ENCODE results near the gene HOXB3.

Gene HOXB3

GRCh38 chr17:48623583-48623982 lies 33.5 kb upstream of the HOXB3 start:
- H3K4me2 ChIP-seq (ENCODE audit: insufficient read depth, low read length) = no peak overlapping the region
- H3K4me1 ChIP-seq (ENCODE audit: insufficient read depth, low read length) = no peaks in the 10 kb centered on the region
- peaks cover 48% of the 10 kb centered on the region for H3K27me3 ChIP-seq (ENCODE audit: insufficient read depth, low read length, poor library complexity)
- H2AFZ ChIP-seq (ENCODE audit: low read depth, low read length) = no peak overlapping the region
- H3K36me3 ChIP-seq (ENCODE audit: insufficient read depth, low read length) = no peaks in the 10 kb centered on the region
- no peaks in the 10 kb centered on the region; the same call in 1 of the 2 replicates for H4K20me1 ChIP-seq (ENCODE audit: insufficient read depth, low read length)
- H3K4me3 ChIP-seq (ENCODE audit: low read depth in 1 of 2, low read length in 2 of 2) = no peak overlapping the region
- no peak overlapping the region for H3K27ac ChIP-seq (ENCODE audit: low read length)
- TF ChIP-seq CTCF (IDR thresholded peaks at IDR 0.05; ENCODE audit: borderline replicate concordance, extremely low read depth, low read length, poor library complexity, severe bottlenecking) (no peak), EZH2 (IDR thresholded peaks at IDR 0.05; ENCODE audit: borderline replicate concordance, low read depth, low read length, severe bottlenecking) (no peak)
- H3K79me2 ChIP-seq (ENCODE audit: insufficient read depth, low read length) = no peaks in the 10 kb centered on the region
- ATAC-seq (ENCODE audit: insufficient read depth, low read depth) (no peak), DNase-seq (no peak)
- H3K9me3 ChIP-seq (ENCODE audit: insufficient read depth, low read length, severe bottlenecking) = no peaks in the 10 kb centered on the region
- no peak overlapping the region for H3K9ac ChIP-seq (ENCODE audit: low read depth, low read length)

GRCh38 chr17:48622857-48623256 lies 32.8 kb upstream of the HOXB3 start:
- Histone ChIP-seq H3K36me3 (ENCODE audit: insufficient read depth, low read length) (no peaks in the 10 kb centered on the region), H3K4me1 (ENCODE audit: insufficient read depth, low read length) (no peaks in the 10 kb centered on the region), H3K79me2 (ENCODE audit: insufficient read depth, low read length) (no peaks in the 10 kb centered on the region), H3K9ac (ENCODE audit: low read depth, low read length) (no peak overlapping the region), H3K9me3 (ENCODE audit: insufficient read depth, low read length, severe bottlenecking) (no peaks in the 10 kb centered on the region), H3K4me2 (ENCODE audit: insufficient read depth, low read length) (no peak overlapping the region), H2AFZ (ENCODE audit: low read depth, low read length) (no peak overlapping the region), H3K27ac (ENCODE audit: low read length) (no peak overlapping the region), H4K20me1 (ENCODE audit: insufficient read depth, low read length) (peaks cover 3% of the 10 kb centered on the region; the same call in 1 of the 2 replicates), H3K4me3 (ENCODE audit: low read depth in 1 of 2, low read length in 2 of 2) (no peak overlapping the region), H3K27me3 (ENCODE audit: insufficient read depth, low read length, poor library complexity) (peaks cover 47% of the 10 kb centered on the region)
- no peak for TF ChIP-seq EZH2 (IDR thresholded peaks at IDR 0.05; ENCODE audit: borderline replicate concordance, low read depth, low read length, severe bottlenecking)
- no peak for TF ChIP-seq CTCF (IDR thresholded peaks at IDR 0.05; ENCODE audit: borderline replicate concordance, extremely low read depth, low read length, poor library complexity, severe bottlenecking)
- no peak for ATAC-seq (ENCODE audit: insufficient read depth, low read depth)
- no peak for DNase-seq

GRCh38 chr17:48621410-48622392 lies 31.7 kb upstream of the HOXB3 start:
- Histone ChIP-seq H3K27me3 (ENCODE audit: insufficient read depth, low read length, poor library complexity) (peaks cover 48% of the 10 kb centered on the region), H3K4me2 (ENCODE audit: insufficient read depth, low read length) (no peak overlapping the region), H3K4me3 (ENCODE audit: low read depth in 1 of 2, low read length in 2 of 2) (no peak overlapping the region), H2AFZ (ENCODE audit: low read depth, low read length) (no peak overlapping the region), H4K20me1 (ENCODE audit: insufficient read depth, low read length) (peaks cover 4% of the 10 kb centered on the region), H3K9me3 (ENCODE audit: insufficient read depth, low read length, severe bottlenecking) (no peaks in the 10 kb centered on the region), H3K36me3 (ENCODE audit: insufficient read depth, low read length) (no peaks in the 10 kb centered on the region), H3K27ac (ENCODE audit: low read length) (no peak overlapping the region), H3K79me2 (ENCODE audit: insufficient read depth, low read length) (no peaks in the 10 kb centered on the region), H3K9ac (ENCODE audit: low read depth, low read length) (no peak overlapping the region), H3K4me1 (ENCODE audit: insufficient read depth, low read length) (no peaks in the 10 kb centered on the region)
- DNase-seq (no peak), ATAC-seq (ENCODE audit: insufficient read depth, low read depth) (no peak)
- no peak for TF ChIP-seq EZH2 (IDR thresholded peaks at IDR 0.05; ENCODE audit: borderline replicate concordance, low read depth, low read length, severe bottlenecking)
- no peak for TF ChIP-seq CTCF (IDR thresholded peaks at IDR 0.05; ENCODE audit: borderline replicate concordance, extremely low read depth, low read length, poor library complexity, severe bottlenecking)

Measured in DND-41 (cell line).